Tibial nerve (tissue), 4 donors: Measurements from ENCODE around the gene ZNF879.
A peak's percentile ranks its signal among the peaks of the same experiment; 100 is the strongest.

Experiments used
- CTCF ChIP-seq, 5 experiments: fragments of 200-600 bp in 3 of 5; fragments of 450-650 bp in 2 of 5; sonication (generic) in 3 of 5; IDR thresholded peaks; one replicate each; pipeline ENCODE4 v1.5.1; 2016 to 2019; ENCODE audit warnings: antibody characterized with exemption in 5 of 5, mild to moderate bottlenecking in 3 of 5, moderate library complexity in 2 of 5
- EP300 ChIP-seq, 2 donors: sonication (generic); formaldehyde crosslinking; IDR thresholded peaks; one replicate each; pipeline ENCODE4 v1.6.1; 2017; ENCODE audit warnings: antibody characterized with exemption in 2 of 2, mild to moderate bottlenecking in 1 of 2

GRCh38 chr5:179023528-179024189, at the start of gene ZNF879:
- TF ChIP-seq CTCF (IDR thresholded peaks at IDR 0.05) (peak in 1 of 5 experiments; percentile 42), EP300 (IDR thresholded peaks at IDR 0.05) (peak; percentile 36 to 89)
